ENCODE results near the gene MT1A. TPM values are rescaled to one million over a fixed set of nuclear protein-coding genes. Genes with fewer than 3 reads are reported as not detected.
A peak's percentile ranks its signal among the peaks of the same experiment; 100 is the strongest.

The MT1A gene
- total and polyA plus RNA-seq, 2 of the 8 experiments (the other 6 are each of a cell fraction or from before 2014, with no cell fraction given) = not detected

- Histone ChIP-seq H2AK5ac (ENCODE audit: low read depth, low read length) (no peak overlapping the region), H3K23me2 (ENCODE audit: low read depth, low read length) (peaks cover 11% of the 10 kb centered on the region; the same call in 1 of the 2 replicates), H3K36me3 (ENCODE audit: control insufficient read depth in 2 of 4, insufficient read depth in 4 of 4, low read length in 3 of 4) (no peaks in the 10 kb centered on the region), H3K14ac (ENCODE audit: insufficient read length) (no peak overlapping the region), H3K79me2 (ENCODE audit: control insufficient read depth in 1 of 2, insufficient read depth in 2 of 2, low read length in 2 of 2) (no peaks in the 10 kb centered on the region), H3K4me3 (ENCODE audit: extremely low read depth in 1 of 4, insufficient read depth in 2 of 4, low read depth in 3 of 4, low read length in 4 of 4) (no peak overlapping the region), H2BK12ac (ENCODE audit: low read depth, low read length) (no peak overlapping the region; the same call in 1 of the 2 replicates), H3K56ac (replicated peaks; ENCODE audit: insufficient read length, low read depth, low read length) (no peak overlapping the region), H3K79me1 (ENCODE audit: low read depth, low read length) (no peaks in the 10 kb centered on the region), H2BK5ac (ENCODE audit: low read depth, low read length) (no peak overlapping the region), H4K5ac (ENCODE audit: insufficient read length, low read depth, low read length) (no peak overlapping the region), H3K4me2 (ENCODE audit: insufficient read depth in 1 of 2, low read depth in 2 of 2, low read length in 2 of 2) (no peak overlapping the region), H3K4ac (replicated peaks; ENCODE audit: insufficient read length, low read depth, low read length) (no peak overlapping the region), H3K27ac (ENCODE audit: low read depth, low read length) (no peak overlapping the region), H4K20me1 (replicated peaks in 1 of 2; ENCODE audit: control insufficient read depth in 1 of 2, insufficient read depth in 2 of 2, low read length in 2 of 2) (peaks cover 0 to 2% of the 10 kb centered on the region in 2 experiments), H2BK120ac (replicated peaks; ENCODE audit: low read depth, low read length) (no peak overlapping the region), H4K8ac (ENCODE audit: extremely low read depth, insufficient read depth, low read length) (no peak overlapping the region), H3K18ac (ENCODE audit: extremely low read depth, low read length) (no peak overlapping the region), H3K27me3 (replicated peaks in 1 of 4; ENCODE audit: control insufficient read depth in 3 of 4, extremely low read depth in 1 of 4, insufficient read depth in 3 of 4, low read length in 3 of 4) (peaks cover 22 to 50% (median 42%) of the 10 kb centered on the region in 4 experiments), H2BK15ac (ENCODE audit: low read length) (0 out of 2 replicates have a peak overlapping the region, but pooled peaks have one; percentile 4), H3K9me3 (ENCODE audit: insufficient read depth in 2 of 2, low read depth in 1 of 2, low read length in 1 of 2) (no peaks in the 10 kb centered on the region), H3K23ac (ENCODE audit: insufficient read length) (no peak overlapping the region), H2BK20ac (ENCODE audit: low read length) (no peak overlapping the region), H3K9ac (replicated peaks in 1 of 4; ENCODE audit: extremely low read depth in 1 of 4, low read depth in 3 of 4, low read length in 3 of 4) (no peak overlapping the region), H4K91ac (replicated peaks; ENCODE audit: insufficient read length, low read length) (no peak overlapping the region), H3K4me1 (replicated peaks in 1 of 4; ENCODE audit: control insufficient read depth in 3 of 4, insufficient read depth in 4 of 4, low read length in 3 of 4) (peaks cover 7 to 21% (median 10%) of the 10 kb centered on the region in 4 experiments), H2AFZ (ENCODE audit: low read length) (no peak overlapping the region)
- CTCF ChIA-PET (ENCODE audit: partially characterized antibody) = interaction anchor here (0.8 to 9.2 kb wide), 7 partner anchors 12 to 96 kb away, joined by 3 to 85 read pairs (median 6); partner anchors contain the start of gene MT1E
- FAIRE-seq (no peak), DNase-seq (ENCODE audit: low read depth in 1 of 2, low spot score in 2 of 2) (no peak)
- 96% methylated on average over 3 of the region's 3 CpGs; no CpG with 5 or more reads in 1 of the 2 experiments for WGBS, 2 experiments (ENCODE audit: extremely low coverage in 1 of 2, insufficient coverage in 1 of 2, insufficient read length in 1 of 2, insufficient replicate concordance in 2 of 2, low coverage in 1 of 2, low lambda C conversion rate in 2 of 2, missing lambda C conversion rate in 1 of 2)
- POLR2A ChIA-PET (ENCODE audit: partially characterized antibody) = interaction anchor here (1.2 to 2.7 kb wide), 2 partner anchors 12 to 20 kb away, joined by 7 to 10 read pairs; partner anchors contain the start of gene MT1E
- TF ChIP-seq EZH2 (IDR thresholded peaks at IDR 0.05; ENCODE audit: low read depth, low read length, severe bottlenecking) = no peak
- no peak for TF ChIP-seq KDM5A (IDR thresholded peaks at IDR 0.05; ENCODE audit: low read length)
- no peak for TF ChIP-seq TAF7 (optimal IDR thresholded peaks at IDR 0.05; ENCODE audit: borderline replicate concordance, low read depth, low read length)
Measured at GRCh38 chr16:56606071-56606475, 32.4 kb upstream of the MT1A start.

All from H1 (cell line).